ENCODE data around the gene TXNRD2.

TXNRD2 gene

GRCh38 chr22:19868333-19868732 lies 73.3 kb downstream of the TXNRD2 start:
- in situ Hi-C loops (cut with MboI; ENCODE audit: low sequenced_read_pairs, unreplicated experiment): no loop called here
- no peak for DNase-seq (ENCODE audit: low spot score)
- no peak for TF ChIP-seq CTCF (IDR thresholded peaks at IDR 0.05; ENCODE audit: borderline replicate concordance, control extremely low read depth, extremely low read depth, insufficient read depth, missing control alignments)

GRCh38 chr22:19867617-19868016 lies 74.0 kb downstream of the TXNRD2 start:
- no peak for DNase-seq (ENCODE audit: low spot score)
- in situ Hi-C loops (cut with MboI; ENCODE audit: low sequenced_read_pairs, unreplicated experiment): no loop called here
- no peak for TF ChIP-seq CTCF (IDR thresholded peaks at IDR 0.05; ENCODE audit: borderline replicate concordance, control extremely low read depth, extremely low read depth, insufficient read depth, missing control alignments)

GRCh38 chr22:19866665-19867009 lies 75.0 kb downstream of the TXNRD2 start:
- DNase-seq (ENCODE audit: low spot score): no peak
- TF ChIP-seq CTCF (IDR thresholded peaks at IDR 0.05; ENCODE audit: borderline replicate concordance, control extremely low read depth, extremely low read depth, insufficient read depth, missing control alignments): no peak
- in situ Hi-C loops (cut with MboI; ENCODE audit: low sequenced_read_pairs, unreplicated experiment): no loop called here

- no peak for TF ChIP-seq CTCF (IDR thresholded peaks at IDR 0.05; ENCODE audit: borderline replicate concordance, control extremely low read depth, extremely low read depth, insufficient read depth, missing control alignments)
- in situ Hi-C loops (cut with MboI; ENCODE audit: low sequenced_read_pairs, unreplicated experiment): no loop called here
- DNase-seq (ENCODE audit: low spot score): no peak
Measured at GRCh38 chr22:19865141-19865829, 76.3 kb downstream of the TXNRD2 start.

- no peak for TF ChIP-seq CTCF (IDR thresholded peaks at IDR 0.05; ENCODE audit: borderline replicate concordance, control extremely low read depth, extremely low read depth, insufficient read depth, missing control alignments)
- in situ Hi-C loops (cut with MboI; ENCODE audit: low sequenced_read_pairs, unreplicated experiment): no loop called here
- DNase-seq (ENCODE audit: low spot score): no peak
Measured at GRCh38 chr22:19864538-19865106, 77.0 kb downstream of the TXNRD2 start.

GRCh38 chr22:19863571-19863970 lies 78.0 kb downstream of the TXNRD2 start:
- in situ Hi-C loops (cut with MboI; ENCODE audit: low sequenced_read_pairs, unreplicated experiment): no loop called here
- DNase-seq (ENCODE audit: low spot score): no peak
- no peak for TF ChIP-seq CTCF (IDR thresholded peaks at IDR 0.05; ENCODE audit: borderline replicate concordance, control extremely low read depth, extremely low read depth, insufficient read depth, missing control alignments)
